EH (cell line): ENCODE results near the gene KLC4.
"Not testable (repeated sequence)": the region's sequence is repeated elsewhere in the genome, so short reads cannot be mapped to it uniquely, and the experiment has no call there.

Experiments used
- DNase-seq: peaks from one replicate; pipeline ENCODE4 v3.0.0-alpha.2; 2015; ENCODE audit warnings: low read depth

The KLC4 gene

GRCh38 chr6:43036712-43037111 is 22.7 kb upstream of the KLC4 start:
- no peak for DNase-seq

GRCh38 chr6:43037197-43037596 is 22.2 kb upstream of the KLC4 start:
- no peak for DNase-seq

- no peak for DNase-seq
Observed at GRCh38 chr6:43037706-43038105, 21.7 kb upstream of the KLC4 start.

DNA sequence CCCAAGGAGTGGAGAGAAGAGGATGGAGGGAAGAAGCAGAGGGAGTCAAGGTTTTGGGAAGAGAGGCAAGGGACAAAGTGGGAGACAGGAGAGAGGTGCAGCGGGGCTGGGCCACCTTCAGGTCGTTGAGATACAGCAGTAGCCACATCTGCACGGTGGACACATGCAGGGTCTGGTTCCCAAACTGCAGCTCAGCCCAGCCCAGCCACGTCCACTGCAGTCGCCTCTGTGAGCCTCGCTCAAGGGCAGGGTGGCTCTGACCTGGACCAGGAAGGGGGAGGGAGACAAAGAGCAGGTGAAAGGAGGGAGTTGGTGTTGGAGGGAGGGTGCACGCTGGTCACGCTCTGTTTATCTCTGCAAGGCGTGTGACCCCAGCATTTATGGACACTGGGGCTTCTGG is 20.7 kb upstream of the KLC4 start:
- DNase-seq: no peak

DNA sequence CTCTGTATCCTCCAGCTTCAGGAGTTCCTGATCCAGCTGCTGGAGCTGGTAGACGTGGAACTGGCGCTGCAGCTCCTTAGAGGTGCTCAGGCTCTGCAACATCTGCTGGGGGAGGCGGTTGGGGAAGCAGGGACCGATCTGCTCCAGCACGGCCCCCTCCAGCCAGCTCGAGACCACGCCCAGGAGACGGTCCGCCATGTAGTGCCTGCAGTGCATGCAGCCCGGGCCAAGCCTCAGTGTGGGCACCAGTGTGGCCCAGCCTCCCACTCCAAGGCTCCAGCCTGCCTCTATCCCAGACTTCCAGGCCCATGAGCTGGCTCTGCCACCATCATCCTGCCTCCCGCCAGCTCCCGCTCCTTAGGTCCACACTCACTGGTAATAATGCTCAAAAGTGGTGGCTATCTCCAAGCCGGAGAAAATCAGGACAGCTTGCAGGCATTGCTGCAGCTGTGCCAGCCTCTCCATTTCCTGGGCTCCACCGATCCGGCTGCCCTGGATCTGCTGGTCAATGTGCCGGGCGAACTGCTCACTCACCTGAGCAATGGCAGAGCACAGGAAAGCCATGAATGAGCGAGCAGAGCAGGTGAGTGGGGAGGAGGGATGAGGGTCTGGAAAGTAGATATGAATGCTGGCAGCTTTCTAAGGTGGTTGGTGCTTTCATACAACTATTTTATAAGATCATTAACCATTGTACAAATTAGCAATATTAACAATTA is 18.7 kb upstream of the KLC4 start:
- DNase-seq: no peak

DNA sequence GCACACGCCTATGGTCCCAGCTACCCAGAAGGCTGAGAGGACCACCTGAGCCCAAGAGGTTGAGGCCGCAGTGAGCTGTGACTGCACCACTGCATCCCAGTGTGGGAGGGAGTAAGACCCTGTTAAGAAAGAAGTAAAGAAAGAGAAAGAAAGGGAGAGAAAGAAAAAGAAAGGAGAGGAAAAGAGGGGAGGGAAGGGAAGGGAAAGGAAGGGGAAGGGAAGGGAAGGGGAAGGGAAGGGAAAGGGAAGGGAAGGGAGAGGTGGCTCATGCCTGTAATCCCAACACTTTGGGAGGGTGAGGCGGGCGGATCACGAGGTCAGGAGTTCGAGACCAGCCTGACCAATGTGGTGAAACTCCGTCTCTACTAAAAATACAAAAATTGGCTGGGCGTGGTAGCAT is 18.0 kb upstream of the KLC4 start:
- DNase-seq: not testable (repeated sequence)

DNA sequence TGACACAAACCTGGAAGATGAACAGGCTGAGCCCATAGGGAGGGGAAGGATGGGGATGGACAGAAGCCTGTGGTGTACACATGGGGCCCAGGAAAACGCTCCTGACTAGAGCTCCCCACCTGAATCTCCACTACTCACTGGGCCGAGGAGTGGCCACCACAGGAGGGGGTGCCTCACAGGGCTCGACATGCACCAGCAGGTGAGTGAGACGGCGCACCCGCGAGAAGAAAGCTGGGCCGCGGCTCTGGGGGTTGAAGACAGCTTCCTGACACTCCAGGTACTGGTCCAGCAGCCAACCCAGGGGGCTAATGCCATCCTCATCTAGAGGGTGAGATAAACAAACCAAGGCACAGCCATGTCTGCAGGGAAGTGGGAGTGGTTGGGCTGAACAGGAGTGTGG is 16.1 kb upstream of the KLC4 start:
- DNase-seq: no peak

GRCh38 chr6:43045371-43045930 is 14.0 kb upstream of the KLC4 start:
- no peak for DNase-seq

- no peak for DNase-seq
Observed at GRCh38 chr6:43047998-43048397, 11.4 kb upstream of the KLC4 start.

DNA sequence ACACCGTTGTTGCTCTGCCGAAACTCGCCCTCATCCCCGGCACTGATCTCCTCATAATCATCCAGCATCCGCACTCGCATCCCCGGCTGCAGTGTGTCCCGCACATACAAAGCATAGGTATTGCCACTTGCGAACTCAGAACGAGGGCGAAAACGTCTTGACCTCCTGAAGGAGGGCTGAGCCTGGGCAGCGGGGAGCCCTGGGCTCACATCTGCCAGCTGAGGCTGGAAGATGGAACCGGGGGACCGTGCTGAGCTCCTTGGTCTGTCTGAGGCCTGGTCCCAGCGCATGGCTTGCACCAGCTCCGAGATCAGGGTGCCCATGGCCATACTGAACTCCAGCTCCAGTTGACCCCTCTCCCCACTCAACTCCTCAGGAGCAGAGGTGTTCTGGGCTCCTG is 8.4 kb upstream of the KLC4 start:
- no peak for DNase-seq

DNA sequence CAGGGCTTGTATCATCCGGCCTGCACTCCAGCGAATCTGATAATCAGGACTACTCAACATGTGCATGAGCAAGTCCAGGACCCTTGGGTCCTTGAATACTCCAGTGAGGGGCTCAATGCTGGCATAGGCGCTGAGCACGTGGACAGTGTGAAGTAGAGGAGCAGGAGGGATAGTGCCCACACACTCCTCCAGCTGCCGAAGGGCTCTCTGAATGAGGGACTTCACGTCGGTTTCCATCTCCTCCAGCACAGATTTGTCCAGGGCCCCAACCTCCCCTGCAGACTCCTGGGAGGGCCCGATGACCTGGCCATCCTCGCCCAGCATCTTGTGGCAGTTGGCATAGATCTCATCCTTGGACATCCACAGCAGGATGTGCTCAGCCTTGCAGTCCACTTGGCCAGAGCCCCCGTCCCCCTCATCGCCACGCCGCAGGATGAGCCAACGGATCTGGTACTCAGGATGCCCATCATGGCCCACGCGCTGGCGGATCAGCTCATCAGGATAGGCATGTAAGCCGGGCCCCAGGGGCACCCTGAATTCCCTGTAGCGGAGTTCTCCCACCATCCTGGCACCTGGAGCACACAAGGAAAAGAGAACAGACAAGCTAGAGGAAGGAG is 7.1 kb upstream of the KLC4 start:
- DNase-seq: no peak

- DNase-seq: peak; percentile 45
Observed at GRCh38 chr6:43052842-43053544, 6.4 kb upstream of the KLC4 start.

- peak; percentile 98 for DNase-seq
Observed at GRCh38 chr6:43053545-43054205, 5.8 kb upstream of the KLC4 start, which contains the start of gene CUL7. CUL7 (minus strand) TSS chr6:43053851; CDS start chr6:43052788, 1,063 bp downstream.

DNA sequence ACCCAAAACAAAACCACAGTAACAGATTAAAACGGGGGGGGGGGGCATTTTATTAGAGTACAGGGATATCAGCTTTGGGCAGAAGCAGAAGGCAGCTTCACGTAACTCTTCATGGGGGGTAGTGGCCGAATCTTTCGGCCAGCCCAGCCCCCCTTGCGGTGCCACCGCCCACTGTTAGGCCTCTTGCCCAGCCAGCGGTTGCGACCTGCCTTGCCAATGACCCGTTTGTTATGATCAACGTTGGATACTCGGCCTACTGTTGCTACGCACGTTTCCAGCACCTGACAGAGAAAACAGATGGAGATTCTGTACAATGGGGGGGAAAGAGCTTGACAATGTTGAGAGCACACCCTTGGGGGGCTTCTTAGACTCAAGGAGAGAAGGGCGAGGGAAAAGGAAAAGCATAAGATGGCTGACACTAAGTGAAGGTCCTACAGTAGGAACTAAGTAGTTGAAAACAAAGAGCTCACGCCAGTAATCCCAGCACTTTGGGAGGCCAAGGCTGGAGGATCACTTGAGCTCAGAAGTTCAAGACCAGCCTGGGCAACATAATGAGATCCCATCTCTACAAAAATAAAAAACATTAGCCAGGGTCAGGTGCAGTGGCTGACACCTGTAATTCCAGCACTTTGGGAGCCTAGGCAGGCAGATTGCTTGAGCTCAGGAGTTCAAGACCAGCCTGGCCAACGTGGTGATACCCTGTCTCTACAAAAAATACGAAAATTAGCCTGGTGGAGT is 5.1 kb upstream of the KLC4 start:
- DNase-seq: no peak

DNA sequence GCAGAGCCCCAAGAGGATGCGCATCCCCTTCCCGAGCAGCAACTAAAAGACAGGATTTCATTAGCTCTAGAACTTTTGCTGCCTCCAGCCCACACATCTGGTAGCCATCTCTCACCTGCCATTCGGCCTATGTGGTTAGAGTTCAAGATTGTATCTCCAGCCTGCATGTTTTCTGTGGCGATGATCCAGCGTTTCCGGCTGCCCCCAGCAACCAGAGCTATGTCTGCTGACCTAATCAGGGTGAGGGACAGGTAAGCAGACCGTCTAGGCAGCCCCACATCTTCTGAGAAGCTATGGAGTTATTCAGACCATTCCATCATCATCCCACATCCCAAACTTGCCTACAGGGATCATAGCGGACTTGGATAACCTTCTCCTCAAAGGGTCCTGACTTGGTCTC is 3.5 kb upstream of the KLC4 start:
- DNase-seq: no peak

DNA sequence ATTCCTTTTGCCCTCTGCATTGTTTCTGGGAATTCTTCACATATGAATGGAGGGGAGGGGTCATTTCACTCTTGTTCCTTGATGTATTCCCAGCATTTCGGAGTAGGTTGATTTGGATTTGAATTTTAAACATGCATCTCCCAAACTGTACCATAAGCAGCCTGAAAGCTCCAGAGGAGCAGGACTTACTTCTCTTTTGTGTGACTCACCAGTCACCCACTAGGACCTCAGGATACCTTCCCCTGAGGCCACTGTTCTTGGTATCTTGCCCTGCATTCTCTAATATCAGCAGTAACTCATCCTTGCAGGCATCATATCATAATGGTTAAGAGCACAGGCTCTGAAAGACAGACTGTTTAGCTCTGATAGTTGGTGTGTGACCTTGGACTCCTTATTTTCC is 900 bp upstream of the KLC4 start:
- DNase-seq: no peak

GRCh38 chr6:43060034-43060754 is 763 bp downstream of the KLC4 start:
- no peak for DNase-seq

DNA sequence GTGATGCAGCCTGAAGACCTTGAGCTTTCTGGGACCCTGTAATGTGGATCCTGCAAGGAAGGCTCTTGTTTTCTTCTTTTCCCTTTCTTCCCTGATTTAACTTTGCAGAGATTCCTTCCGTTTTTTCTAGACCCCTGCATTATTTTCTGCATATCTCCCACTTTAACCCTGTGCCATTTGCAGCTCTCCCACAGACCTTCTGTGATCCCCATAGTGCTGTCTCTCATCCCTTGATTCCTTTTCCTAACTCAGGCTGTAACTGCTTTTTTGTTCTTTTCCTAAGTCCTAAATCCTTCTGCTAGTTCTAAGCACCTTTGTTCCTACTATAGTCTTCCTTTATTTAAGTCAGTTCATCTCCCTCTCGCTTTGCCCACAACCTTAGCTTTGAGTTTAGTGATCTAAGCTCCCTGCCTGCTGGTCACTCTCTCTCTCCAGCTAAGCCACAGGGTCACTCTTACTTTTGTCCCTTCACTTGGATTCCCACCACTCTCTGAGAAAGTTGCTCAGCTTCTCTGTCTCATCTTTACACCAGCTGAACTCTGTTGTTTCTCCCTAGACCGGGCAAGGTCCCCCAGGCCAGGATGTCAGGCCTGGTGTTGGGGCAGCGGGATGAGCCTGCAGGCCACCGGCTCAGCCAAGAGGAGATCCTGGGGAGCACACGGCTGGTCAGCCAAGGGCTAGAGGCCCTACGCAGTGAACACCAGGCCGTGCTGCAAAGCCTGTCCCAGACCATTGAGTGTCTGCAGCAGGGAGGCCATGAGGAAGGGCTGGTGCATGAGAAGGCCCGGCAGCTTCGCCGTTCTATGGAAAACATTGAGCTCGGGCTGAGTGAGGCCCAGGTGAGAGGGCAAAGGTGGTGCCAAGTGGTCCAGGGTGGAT is 1.6 kb downstream of the KLC4 start:
- no peak for DNase-seq

DNA sequence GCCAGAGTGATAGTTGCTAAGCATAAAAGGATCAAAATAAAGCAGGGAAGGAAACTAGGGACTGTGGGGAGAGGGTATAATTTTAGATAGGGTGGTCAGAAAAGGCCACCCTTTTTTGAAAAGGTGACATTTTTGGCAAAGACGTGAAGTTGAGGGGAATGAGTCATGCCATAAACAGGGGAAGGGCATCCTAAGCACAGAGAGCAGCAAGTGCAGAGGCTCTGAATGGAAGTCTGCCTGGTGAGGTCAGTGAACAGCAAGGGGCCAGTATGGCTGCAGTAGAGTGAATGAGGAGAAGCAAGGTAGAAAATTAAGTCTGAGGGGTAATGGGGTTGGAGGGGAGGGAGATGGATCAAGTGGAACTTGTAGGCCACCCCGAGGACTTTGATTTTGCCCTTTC is 2.4 kb downstream of the KLC4 start:
- DNase-seq: peak; percentile 54

DNA sequence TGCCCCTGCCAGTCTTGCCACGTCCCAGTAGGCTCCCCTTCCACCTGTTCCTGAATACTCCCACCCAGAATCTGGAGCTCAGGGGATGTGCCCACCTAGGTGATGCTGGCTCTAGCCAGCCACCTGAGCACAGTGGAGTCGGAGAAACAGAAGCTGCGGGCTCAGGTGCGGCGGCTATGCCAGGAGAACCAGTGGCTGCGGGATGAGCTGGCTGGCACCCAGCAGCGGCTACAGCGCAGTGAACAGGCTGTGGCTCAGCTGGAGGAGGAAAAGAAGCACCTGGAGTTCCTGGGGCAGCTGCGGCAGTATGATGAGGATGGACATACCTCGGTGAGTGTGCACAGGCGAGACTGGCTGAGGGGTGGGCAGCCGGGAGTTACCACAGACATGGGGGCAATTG is 3.4 kb downstream of the KLC4 start:
- DNase-seq: no peak
